Stimulated activated CD4-positive, alpha-beta T cell treated with anti-CD3 and anti-CD28 coated beads, Interleukin-4, amount 100 ng/mL, for 1 hour (primary cell): Measurements from ENCODE around the gene MYT1.
"Not testable (repeated sequence)": the region's sequence is repeated elsewhere in the genome, so short reads cannot be mapped to it uniquely, and the experiment has no call there.

ENCODE experiments used
- DNase-seq: peaks from one replicate; pipeline ENCODE4 v3.0.0-alpha.2; 2020

The MYT1 gene

DNA sequence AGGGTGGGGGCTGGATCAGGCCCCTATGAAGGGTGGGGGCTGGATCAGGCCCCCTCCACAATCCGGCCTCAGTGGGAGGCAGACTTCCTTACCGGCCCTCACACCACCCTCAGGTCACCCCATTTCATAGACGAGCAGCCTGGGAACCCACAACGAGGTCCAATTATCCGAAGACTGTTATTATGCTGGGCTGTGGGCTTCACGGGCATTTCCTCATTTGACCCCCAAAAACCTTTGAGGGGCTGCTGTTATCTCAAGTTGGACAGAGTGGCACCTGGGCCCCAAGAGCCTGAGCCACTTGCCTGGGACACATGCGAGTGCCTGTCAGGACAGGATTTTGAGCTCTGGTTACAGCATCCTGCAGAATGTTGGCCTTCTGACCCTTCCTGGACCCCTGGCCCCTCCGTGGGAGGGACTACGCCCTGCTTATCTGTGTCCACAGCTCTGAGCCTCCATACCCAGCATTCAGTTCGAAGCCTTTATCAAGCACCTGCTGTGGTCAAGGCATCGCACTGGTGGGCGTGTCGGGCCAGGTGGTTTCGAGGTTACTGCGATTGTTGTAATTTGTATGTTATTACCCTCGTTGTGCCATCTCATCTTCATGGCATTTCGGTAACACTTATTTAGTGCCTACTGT is 56.8 kb downstream of the MYT1 start:
- no peak for DNase-seq

- no peak for DNase-seq
Measured at GRCh38 chr20:64222291-64222735, 58.1 kb downstream of the MYT1 start.

- no peak for DNase-seq
Measured at GRCh38 chr20:64222851-64223525, 58.7 kb downstream of the MYT1 start.

- DNase-seq, result no peak
Measured at GRCh38 chr20:64223526-64224067, 59.3 kb downstream of the MYT1 start.

- DNase-seq, result no peak
Measured at GRCh38 chr20:64224351-64225170, 60.3 kb downstream of the MYT1 start.

GRCh38 chr20:64225171-64225595 is 60.9 kb downstream of the MYT1 start:
- no peak for DNase-seq

- DNase-seq, result no peak
Measured at GRCh38 chr20:64225828-64226598, 61.8 kb downstream of the MYT1 start.

GRCh38 chr20:64226686-64227580 is 62.7 kb downstream of the MYT1 start:
- peak; percentile 4 for DNase-seq

DNA sequence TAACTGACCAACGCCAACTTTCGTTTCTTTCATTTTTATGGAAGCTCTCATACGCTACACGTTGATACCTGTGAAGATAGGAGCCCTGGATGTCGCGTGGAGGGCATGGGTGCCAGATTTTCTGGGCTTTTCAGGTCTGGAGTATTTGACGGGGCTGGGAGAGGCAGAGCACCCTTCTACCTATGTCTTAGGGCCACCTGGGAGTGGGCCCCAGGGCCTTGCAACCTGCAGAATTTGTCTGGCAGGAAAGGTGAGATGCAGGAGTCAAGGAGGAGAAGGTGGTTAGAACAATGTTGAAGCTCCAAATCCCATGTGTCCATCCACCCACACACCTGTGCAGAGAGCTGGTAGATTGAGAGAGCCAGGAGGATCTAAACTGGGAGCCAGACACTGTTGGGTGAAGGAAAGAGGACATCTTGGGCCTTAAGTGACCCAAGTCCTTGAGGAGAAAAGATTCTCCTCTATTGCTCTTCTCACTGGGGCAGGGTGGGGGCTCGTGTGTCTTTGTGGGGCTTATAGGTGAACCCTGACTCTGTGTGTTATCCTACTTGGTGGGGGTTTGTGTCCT is 63.9 kb downstream of the MYT1 start:
- DNase-seq, result no peak

GRCh38 chr20:64228751-64229506 is 64.7 kb downstream of the MYT1 start:
- DNase-seq, result no peak

DNA sequence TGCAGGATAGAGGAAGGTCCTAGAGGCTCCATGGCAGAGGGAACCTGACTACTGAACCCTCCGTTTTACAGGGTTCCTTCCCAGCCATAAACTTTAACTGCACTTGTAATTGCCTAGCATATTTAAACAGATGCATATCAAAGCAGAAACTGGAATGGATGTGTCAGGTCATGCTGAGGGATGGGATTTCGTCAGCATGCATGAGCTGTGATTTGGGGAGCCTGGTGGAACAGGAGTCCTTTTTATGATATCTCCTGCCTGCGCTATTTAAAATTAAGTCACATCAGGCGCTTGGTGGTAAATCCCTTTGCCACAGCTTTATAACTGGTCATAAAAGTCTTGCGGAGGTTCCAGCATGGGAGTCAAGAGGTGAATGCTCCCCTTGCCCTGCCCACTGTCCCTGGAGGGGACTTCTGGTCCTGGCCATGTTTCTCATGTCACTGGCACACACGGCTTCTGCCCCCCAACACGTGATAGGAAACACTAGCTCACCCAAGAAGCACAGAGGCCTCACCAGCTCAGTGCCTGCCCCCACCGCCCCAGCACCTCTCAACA is 65.3 kb downstream of the MYT1 start:
- no peak for DNase-seq

DNA sequence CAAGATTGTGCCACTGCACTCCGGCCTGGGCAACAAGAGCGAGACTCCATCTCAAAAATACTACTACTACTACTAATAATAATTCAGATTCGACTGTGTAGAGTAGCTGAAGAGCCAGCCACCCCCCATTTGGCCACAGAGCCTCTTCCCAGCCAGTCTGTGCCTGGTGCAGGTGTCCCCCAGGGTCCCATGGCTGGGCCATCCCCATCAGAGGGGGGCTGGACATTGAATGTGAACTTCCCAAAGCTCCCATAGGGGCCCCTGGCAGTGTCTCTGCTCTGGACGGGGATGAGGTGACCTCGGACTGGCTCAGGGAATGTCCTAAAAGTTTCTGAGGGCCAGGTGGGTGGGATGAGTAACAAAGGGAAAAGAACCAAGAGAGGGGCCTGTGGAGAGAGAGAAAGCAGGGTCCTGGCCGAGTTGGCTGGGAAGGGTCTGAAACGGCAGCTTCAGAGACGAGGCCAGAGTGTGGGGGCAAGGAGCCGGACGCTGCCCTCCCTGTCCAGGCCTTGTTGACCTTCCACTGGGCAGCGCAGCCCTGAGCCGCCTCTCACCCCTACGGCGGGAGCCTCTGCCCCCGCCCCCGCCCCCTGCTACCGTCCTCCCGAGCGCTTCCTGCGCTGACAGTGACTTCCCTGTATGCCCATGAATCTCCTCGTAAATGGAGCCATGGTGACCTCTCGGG is 66.4 kb downstream of the MYT1 start:
- no peak for DNase-seq

- DNase-seq, result no peak
Measured at GRCh38 chr20:64231621-64232550, 67.6 kb downstream of the MYT1 start.

DNA sequence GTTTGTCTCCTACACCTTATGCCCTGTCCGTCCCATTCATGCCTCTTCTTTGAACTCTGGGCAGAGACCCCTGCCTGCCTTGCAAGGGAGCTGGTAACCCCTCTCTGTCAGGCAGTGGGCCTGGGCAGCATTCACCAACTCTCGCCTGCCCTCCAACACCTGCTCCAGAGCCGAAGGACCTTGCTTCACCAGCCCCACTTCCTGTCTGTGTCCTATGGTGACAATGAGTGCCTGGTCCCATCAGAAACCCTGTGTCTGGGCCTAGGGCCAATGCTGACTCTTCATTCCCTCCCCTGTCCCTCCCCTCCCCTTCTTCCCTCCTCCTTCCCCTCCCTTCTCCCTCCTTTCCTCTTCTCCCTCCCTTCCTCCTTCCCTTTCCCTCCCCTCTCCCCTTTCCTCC is 68.5 kb downstream of the MYT1 start:
- DNase-seq, result no peak

DNA sequence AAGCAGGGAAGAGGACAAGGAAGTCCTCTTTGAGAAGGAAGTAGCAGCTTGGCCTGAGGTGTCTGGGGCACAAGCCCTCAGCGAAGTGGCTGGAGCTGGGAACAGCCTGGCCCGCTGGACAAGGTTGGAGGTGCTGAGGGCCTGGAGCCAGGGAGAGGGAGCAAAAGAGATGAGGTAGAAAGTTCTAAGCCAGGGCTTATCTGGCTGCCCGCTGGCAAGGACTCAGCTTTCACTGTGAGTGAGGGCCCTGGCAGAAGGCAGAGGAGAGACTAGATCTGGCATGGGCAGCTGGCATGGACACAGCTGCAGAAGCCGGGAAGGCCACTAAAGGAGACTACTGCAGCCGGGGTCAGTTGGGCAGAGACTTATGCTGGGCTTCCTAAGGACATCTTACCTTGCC is 69.5 kb downstream of the MYT1 start:
- no peak for DNase-seq

DNA sequence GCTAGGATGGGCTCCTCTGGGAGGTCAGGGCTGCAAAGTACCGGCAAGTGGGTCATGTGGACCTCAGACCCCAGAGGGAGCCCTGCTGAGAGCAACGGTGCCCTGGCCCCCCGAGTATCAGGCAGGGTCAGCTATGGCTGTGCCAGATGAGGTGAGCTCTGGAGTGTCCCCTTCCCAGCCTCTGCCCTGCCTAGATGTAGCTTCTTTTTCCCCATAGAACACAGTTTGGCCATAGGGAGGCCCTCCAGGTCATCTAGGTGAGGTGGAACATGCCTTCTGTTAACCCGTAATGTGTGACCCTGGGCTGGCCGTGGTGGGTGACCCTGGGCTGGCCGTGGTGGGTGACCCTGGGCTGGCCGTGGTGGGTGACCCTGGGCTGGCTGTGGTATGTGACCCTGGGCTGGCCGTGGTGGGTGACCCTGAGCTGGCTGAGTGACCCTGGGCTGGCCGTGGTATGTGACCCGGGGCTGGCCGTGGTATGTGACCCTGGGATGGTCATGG is 70.1 kb downstream of the MYT1 start:
- no peak for DNase-seq

DNA sequence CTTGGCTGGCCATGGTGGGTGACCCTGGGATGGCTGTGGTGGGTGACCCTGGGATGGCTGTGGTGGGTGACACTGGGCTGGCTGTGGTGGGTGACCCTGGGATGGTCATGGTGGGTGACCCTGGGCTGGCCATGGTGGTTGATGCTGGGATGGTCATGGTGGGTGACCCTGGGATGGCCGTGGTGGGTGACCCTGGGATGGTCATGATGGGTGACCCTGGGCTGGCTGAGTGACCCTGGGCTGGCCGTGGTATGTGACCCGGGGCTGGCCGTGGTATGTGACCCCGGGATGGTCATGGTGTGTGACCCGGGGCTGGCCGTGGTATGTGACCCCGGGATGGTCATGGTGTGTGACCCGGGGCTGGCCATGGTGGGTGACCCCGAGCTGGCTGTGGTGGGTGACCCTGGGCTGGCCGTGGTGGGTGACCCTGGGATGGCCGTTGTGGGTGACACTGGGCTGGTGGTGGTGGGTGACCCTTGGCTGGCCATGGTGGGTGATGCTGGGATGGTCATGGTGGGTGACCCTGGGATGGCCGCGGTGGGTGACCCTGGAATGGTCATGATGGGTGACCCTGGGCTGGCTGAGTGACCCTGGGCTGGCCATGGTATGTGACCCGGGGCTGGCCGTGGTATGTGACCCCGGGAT is 70.8 kb downstream of the MYT1 start:
- DNase-seq, result not testable (repeated sequence)
